Ishikawa (cell line): ENCODE data around the gene SEC31A.
A peak's percentile ranks its signal among the peaks of the same experiment; 100 is the strongest.

Experiments used
- CEBPB ChIP-seq: IDR thresholded peaks from 2 replicates; pipeline ENCODE4 v1.6.1; 2012
- CREB1 ChIP-seq: IDR thresholded peaks from 2 replicates; pipeline ENCODE4 v1.6.1; 2012; ENCODE audit warnings: low read depth
- EGR1 ChIP-seq: IDR thresholded peaks from 2 replicates; pipeline ENCODE4 v1.6.1; 2012
- EP300 ChIP-seq: IDR thresholded peaks from 2 replicates; pipeline ENCODE4 v1.6.1; 2012; ENCODE audit warnings: borderline replicate concordance
- FOXM1 ChIP-seq: IDR thresholded peaks from 2 replicates; pipeline ENCODE4 v1.6.1; 2012; ENCODE audit warnings: low read depth, borderline replicate concordance
- NFIC ChIP-seq: IDR thresholded peaks from 2 replicates; pipeline ENCODE4 v1.6.1; 2012
- RAD21 ChIP-seq: IDR thresholded peaks from 2 replicates; pipeline ENCODE4 v1.6.1; 2012; ENCODE audit warnings: low read depth
- TAF1 ChIP-seq: IDR thresholded peaks from 2 replicates; pipeline ENCODE4 v1.6.1; 2012; ENCODE audit warnings: low read depth, mild to moderate bottlenecking
- TCF12 ChIP-seq: IDR thresholded peaks from 2 replicates; pipeline ENCODE4 v1.6.1; 2012; ENCODE audit warnings: low read depth
- TEAD4 ChIP-seq: IDR thresholded peaks from 2 replicates; pipeline ENCODE4 v1.6.1; 2012
- YY1 ChIP-seq: IDR thresholded peaks from 2 replicates; pipeline ENCODE4 v1.6.1; 2012; ENCODE audit warnings: low read depth
- ZBTB7A ChIP-seq: IDR thresholded peaks from 2 replicates; pipeline ENCODE4 v1.6.1; 2012; ENCODE audit warnings: low read depth
- TF ChIP-seq, protein P1 (sequence below): IDR thresholded peaks from 2 replicates; pipeline ENCODE4 v1.6.1; 2012
- TF ChIP-seq, protein P2 (sequence below): IDR thresholded peaks from 2 replicates; pipeline ENCODE4 v1.6.1; 2012
- TF ChIP-seq, protein P3 (sequence below): IDR thresholded peaks from 2 replicates; pipeline ENCODE4 v1.6.1; 2012; ENCODE audit warnings: low read depth, mild to moderate bottlenecking

SEC31A gene

DNA sequence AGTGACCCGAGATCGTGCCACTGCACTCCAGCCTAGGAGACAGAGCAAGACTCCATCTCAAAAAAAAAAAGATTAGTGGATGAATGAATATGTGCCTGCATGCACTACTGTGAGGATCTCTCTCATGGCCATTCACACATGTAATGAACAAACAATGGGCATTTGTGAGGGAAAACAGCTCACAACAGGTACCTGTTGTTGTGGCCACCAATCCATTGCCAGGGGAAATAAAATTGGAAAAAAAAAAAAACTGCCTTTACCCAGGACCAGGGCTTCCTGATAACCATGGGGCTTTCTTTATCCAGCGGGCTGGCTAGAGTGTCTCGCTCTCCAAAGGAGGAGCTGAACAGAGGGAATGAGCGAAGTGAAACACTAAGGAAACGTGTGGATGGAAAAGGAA is 99.8 kb downstream of the SEC31A start:
- TF ChIP-seq FOXM1 = no peak
- no peak for TF ChIP-seq CREB1
- no peak for TF ChIP-seq TAF1
- TF ChIP-seq, protein P1, sequence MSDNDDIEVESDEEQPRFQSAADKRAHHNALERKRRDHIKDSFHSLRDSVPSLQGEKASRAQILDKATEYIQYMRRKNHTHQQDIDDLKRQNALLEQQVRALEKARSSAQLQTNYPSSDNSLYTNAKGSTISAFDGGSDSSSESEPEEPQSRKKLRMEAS = no peak
- TF ChIP-seq RAD21 = no peak
- no peak for TF ChIP-seq EGR1
- TF ChIP-seq, protein P2, sequence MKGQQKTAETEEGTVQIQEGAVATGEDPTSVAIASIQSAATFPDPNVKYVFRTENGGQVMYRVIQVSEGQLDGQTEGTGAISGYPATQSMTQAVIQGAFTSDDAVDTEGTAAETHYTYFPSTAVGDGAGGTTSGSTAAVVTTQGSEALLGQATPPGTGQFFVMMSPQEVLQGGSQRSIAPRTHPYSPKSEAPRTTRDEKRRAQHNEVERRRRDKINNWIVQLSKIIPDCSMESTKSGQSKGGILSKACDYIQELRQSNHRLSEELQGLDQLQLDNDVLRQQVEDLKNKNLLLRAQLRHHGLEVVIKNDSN = no peak
- no peak for TF ChIP-seq YY1
- TF ChIP-seq NFIC = no peak
- no peak for TF ChIP-seq TEAD4
- TF ChIP-seq TCF12 = no peak

DNA sequence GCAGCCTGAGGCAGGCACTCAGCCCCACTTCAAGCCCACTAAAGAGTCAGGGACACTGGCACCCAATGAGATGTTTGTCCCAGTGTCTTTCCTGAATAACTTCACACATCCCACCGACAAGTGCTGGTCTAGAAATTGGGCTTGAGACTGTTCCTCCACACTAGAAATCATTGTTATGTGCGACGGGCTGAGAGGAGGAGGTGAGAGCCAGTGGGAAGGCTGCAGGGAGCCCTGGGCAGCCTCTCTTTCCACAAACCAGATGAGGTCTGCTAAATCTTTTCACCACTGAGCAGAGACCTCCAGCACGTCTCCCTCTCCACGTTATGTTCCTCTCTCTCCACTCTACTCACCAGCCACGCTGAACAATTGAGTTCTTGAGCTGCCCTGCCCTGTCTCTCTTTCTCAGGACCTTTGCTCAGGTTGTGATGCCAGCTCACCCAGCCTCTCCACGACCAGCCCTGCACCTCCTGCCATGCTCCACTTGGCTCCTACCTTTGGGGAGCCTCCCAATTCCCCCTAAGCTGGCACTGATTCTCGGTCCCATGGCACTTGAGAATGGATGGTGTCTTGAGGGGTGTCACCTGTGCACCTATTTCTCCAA is 100.8 kb downstream of the SEC31A start:
- TF ChIP-seq YY1 (no peak), RAD21 (no peak), NFIC (no peak), FOXM1 (no peak), CREB1 (no peak), TCF12 (no peak), CEBPB (no peak), ZBTB7A (no peak)
- TF ChIP-seq, protein P3, sequence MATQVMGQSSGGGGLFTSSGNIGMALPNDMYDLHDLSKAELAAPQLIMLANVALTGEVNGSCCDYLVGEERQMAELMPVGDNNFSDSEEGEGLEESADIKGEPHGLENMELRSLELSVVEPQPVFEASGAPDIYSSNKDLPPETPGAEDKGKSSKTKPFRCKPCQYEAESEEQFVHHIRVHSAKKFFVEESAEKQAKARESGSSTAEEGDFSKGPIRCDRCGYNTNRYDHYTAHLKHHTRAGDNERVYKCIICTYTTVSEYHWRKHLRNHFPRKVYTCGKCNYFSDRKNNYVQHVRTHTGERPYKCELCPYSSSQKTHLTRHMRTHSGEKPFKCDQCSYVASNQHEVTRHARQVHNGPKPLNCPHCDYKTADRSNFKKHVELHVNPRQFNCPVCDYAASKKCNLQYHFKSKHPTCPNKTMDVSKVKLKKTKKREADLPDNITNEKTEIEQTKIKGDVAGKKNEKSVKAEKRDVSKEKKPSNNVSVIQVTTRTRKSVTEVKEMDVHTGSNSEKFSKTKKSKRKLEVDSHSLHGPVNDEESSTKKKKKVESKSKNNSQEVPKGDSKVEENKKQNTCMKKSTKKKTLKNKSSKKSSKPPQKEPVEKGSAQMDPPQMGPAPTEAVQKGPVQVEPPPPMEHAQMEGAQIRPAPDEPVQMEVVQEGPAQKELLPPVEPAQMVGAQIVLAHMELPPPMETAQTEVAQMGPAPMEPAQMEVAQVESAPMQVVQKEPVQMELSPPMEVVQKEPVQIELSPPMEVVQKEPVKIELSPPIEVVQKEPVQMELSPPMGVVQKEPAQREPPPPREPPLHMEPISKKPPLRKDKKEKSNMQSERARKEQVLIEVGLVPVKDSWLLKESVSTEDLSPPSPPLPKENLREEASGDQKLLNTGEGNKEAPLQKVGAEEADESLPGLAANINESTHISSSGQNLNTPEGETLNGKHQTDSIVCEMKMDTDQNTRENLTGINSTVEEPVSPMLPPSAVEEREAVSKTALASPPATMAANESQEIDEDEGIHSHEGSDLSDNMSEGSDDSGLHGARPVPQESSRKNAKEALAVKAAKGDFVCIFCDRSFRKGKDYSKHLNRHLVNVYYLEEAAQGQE = no peak

DNA sequence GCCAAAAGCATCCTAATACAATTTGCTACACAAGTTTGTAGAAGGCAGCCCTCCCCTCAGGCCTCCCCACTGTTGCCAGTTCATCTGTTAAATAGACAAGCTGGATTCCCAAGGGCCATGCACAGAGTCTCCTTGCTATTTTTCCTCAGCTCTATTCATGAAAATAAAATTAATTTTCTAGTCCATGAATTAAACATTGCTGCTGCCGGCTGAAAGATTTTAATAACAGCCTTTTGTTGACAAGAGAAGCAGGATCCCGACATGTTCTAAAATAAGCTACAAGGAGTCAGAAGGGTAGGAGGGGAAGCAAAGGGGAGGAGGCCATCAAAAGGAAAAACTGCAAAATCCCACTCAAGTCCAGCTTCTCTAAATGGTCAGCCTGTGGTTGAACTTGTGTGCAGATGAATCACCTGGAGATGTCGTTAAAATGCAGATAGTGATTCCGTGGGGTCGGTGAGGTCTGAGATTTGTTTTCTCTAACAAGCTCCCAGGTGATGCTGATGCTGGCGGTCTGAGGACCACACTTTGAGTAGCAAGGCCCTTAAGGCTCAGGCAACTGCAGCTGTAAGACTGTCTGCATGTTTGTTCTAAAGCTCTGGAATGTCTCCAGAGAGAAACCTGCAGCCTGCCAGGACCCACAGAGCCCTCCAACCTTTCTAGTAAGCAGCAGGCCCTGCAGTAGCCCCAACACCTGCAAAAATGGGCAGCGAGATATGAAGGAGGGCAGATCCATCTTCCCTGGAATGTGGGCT is 101.8 kb downstream of the SEC31A start:
- no peak for TF ChIP-seq ZBTB7A
- TF ChIP-seq, protein P2 = no peak
- TF ChIP-seq NFIC = no peak
- TF ChIP-seq TAF1 = no peak
- no peak for TF ChIP-seq EP300
- TF ChIP-seq RAD21 = no peak
- TF ChIP-seq, protein P3 = no peak
- no peak for TF ChIP-seq TCF12
- TF ChIP-seq, protein P1 = no peak
- no peak for TF ChIP-seq CREB1
- TF ChIP-seq TEAD4 = no peak
- no peak for TF ChIP-seq EGR1
- TF ChIP-seq CEBPB = no peak
- no peak for TF ChIP-seq FOXM1

DNA sequence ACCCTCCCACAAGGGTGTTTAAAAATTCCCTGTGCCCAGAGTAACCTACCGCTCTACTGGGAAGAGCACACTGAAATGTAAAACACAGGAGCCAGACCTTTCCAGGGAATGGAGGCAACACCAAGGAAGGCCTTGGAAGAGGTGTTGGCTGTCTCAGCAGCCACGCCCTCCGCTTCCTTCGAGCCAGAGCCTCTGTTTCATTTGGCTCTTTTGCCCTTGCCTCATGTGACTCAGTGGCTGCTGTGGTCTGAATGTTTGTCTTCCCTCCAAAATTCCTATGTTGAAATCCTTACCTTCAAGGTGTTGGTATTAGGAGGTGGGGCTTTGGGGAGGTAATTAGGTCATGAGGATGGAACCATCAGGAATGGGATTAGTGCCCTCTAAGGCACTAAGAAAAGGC is 103.6 kb downstream of the SEC31A start:
- TF ChIP-seq, protein P2 = peak; percentile 47
- TF ChIP-seq TAF1 (no peak), EGR1 (no peak), NFIC (no peak)
- TF ChIP-seq, protein P3 = no peak
- TF ChIP-seq, protein P1 = peak; percentile 67
